Measurements from ENCODE around the gene ARHGEF12.
A peak's percentile ranks its signal among the peaks of the same experiment; 100 is the strongest.

The ARHGEF12 gene

GRCh38 chr11:120340529-120340928 is 4.3 kb downstream of the ARHGEF12 start:
- no peaks in the 10 kb centered on the region for H3K9me3 ChIP-seq (ENCODE audit: low read depth, low read length)
- TF ChIP-seq FOXP2 (optimal IDR thresholded peaks at IDR 0.05; ENCODE audit: control extremely low read depth, extremely low read length, insufficient read depth): no peak
- TF ChIP-seq EZH2 (IDR thresholded peaks at IDR 0.05): no peak
- TF ChIP-seq POLR2AphosphoS5 (IDR thresholded peaks at IDR 0.05; ENCODE audit: borderline replicate concordance, low read depth, low read length): no peak
- no peak overlapping the region for H3K9ac ChIP-seq (ENCODE audit: insufficient read length)
- H3K27ac ChIP-seq: no peak overlapping the region
- no peak overlapping the region for H3K4me3 ChIP-seq
- peaks cover 6% of the 10 kb centered on the region; the same call in 1 of the 2 replicates for H3K36me3 ChIP-seq (ENCODE audit: insufficient read depth, low read length)
- no peak for DNase-seq (ENCODE audit: low read depth, low spot score)

- Histone ChIP-seq H3K36me3 (ENCODE audit: insufficient read depth, low read length) (peaks cover 6% of the 10 kb centered on the region; the same call in 1 of the 2 replicates), H3K9me3 (ENCODE audit: low read depth, low read length) (no peaks in the 10 kb centered on the region), H3K4me3 (no peak overlapping the region), H3K9ac (ENCODE audit: insufficient read length) (no peak overlapping the region), H3K27ac (no peak overlapping the region)
- no peak for DNase-seq (ENCODE audit: low read depth, low spot score)
- no peak for TF ChIP-seq FOXP2 (optimal IDR thresholded peaks at IDR 0.05; ENCODE audit: control extremely low read depth, extremely low read length, insufficient read depth)
- no peak for TF ChIP-seq EZH2 (IDR thresholded peaks at IDR 0.05)
- TF ChIP-seq POLR2AphosphoS5 (IDR thresholded peaks at IDR 0.05; ENCODE audit: borderline replicate concordance, low read depth, low read length): no peak
These were observed 6.0 kb downstream of the ARHGEF12 start for GRCh38 chr11:120342226-120342625.

- Histone ChIP-seq H3K36me3 (ENCODE audit: insufficient read depth, low read length) (peaks cover 6% of the 10 kb centered on the region; the same call in 1 of the 2 replicates), H3K9ac (ENCODE audit: insufficient read length) (no peak overlapping the region), H3K4me3 (no peak overlapping the region), H3K9me3 (ENCODE audit: low read depth, low read length) (no peaks in the 10 kb centered on the region), H3K27ac (no peak overlapping the region)
- DNase-seq (ENCODE audit: low read depth, low spot score): no peak
- TF ChIP-seq EZH2 (IDR thresholded peaks at IDR 0.05) (no peak), POLR2AphosphoS5 (IDR thresholded peaks at IDR 0.05; ENCODE audit: borderline replicate concordance, low read depth, low read length) (no peak), FOXP2 (optimal IDR thresholded peaks at IDR 0.05; ENCODE audit: control extremely low read depth, extremely low read length, insufficient read depth) (no peak)
These were observed 6.5 kb downstream of the ARHGEF12 start for GRCh38 chr11:120342678-120343077.

- H3K27ac ChIP-seq: no peak overlapping the region
- TF ChIP-seq EZH2 (IDR thresholded peaks at IDR 0.05) (no peak), FOXP2 (optimal IDR thresholded peaks at IDR 0.05; ENCODE audit: control extremely low read depth, extremely low read length, insufficient read depth) (no peak), POLR2AphosphoS5 (IDR thresholded peaks at IDR 0.05; ENCODE audit: borderline replicate concordance, low read depth, low read length) (no peak)
- no peak overlapping the region for H3K9ac ChIP-seq (ENCODE audit: insufficient read length)
These were observed 7.2 kb downstream of the ARHGEF12 start for GRCh38 chr11:120343429-120343828.

GRCh38 chr11:120344302-120345004 is 8.2 kb downstream of the ARHGEF12 start:
- no peak overlapping the region for H3K9ac ChIP-seq (ENCODE audit: insufficient read length)
- peaks cover 6% of the 10 kb centered on the region; the same call in 1 of the 2 replicates for H3K36me3 ChIP-seq (ENCODE audit: insufficient read depth, low read length)
- TF ChIP-seq EZH2 (IDR thresholded peaks at IDR 0.05): no peak
- peak; percentile 37; the same call in 1 of the 2 replicates for TF ChIP-seq POLR2AphosphoS5 (IDR thresholded peaks at IDR 0.05; ENCODE audit: borderline replicate concordance, low read depth, low read length)
- DNase-seq (ENCODE audit: low read depth, low spot score): peak; percentile 81
- H3K4me3 ChIP-seq: peak overlapping the region; percentile 49
- peak overlapping the region; percentile 74; the same call in 1 of the 2 replicates for H3K27ac ChIP-seq
- H3K9me3 ChIP-seq (ENCODE audit: low read depth, low read length): no peaks in the 10 kb centered on the region

More at GRCh38 chr11:120343429-120343828, 7.2 kb downstream of the ARHGEF12 start:
- Histone ChIP-seq H3K9me3 (ENCODE audit: low read depth, low read length) (no peaks in the 10 kb centered on the region), H3K4me3 (peak overlapping the region; percentile 9; the same call in 1 of the 2 replicates), H3K36me3 (ENCODE audit: insufficient read depth, low read length) (peaks cover 6% of the 10 kb centered on the region; the same call in 1 of the 2 replicates)
- no peak for DNase-seq (ENCODE audit: low read depth, low spot score)

GRCh38 chr11:120346233-120346632 is 10.0 kb downstream of the ARHGEF12 start:
- TF ChIP-seq EZH2 (IDR thresholded peaks at IDR 0.05) (no peak), POLR2AphosphoS5 (IDR thresholded peaks at IDR 0.05; ENCODE audit: borderline replicate concordance, low read depth, low read length) (no peak), FOXP2 (optimal IDR thresholded peaks at IDR 0.05; ENCODE audit: control extremely low read depth, extremely low read length, insufficient read depth) (no peak)
- no peak overlapping the region for H3K4me3 ChIP-seq
- peak overlapping the region; percentile 81; the same call in 1 of the 2 replicates for H3K27ac ChIP-seq
- H3K36me3 ChIP-seq (ENCODE audit: insufficient read depth, low read length): peaks cover 6% of the 10 kb centered on the region; the same call in 1 of the 2 replicates
- no peaks in the 10 kb centered on the region for H3K9me3 ChIP-seq (ENCODE audit: low read depth, low read length)
- H3K9ac ChIP-seq (ENCODE audit: insufficient read length): no peak overlapping the region
- no peak for DNase-seq (ENCODE audit: low read depth, low spot score)

- Histone ChIP-seq H3K4me3 (no peak overlapping the region), H3K36me3 (ENCODE audit: insufficient read depth, low read length) (no peaks in the 10 kb centered on the region), H3K9ac (ENCODE audit: insufficient read length) (no peak overlapping the region), H3K9me3 (ENCODE audit: low read depth, low read length) (no peaks in the 10 kb centered on the region), H3K27ac (no peak overlapping the region)
- DNase-seq (ENCODE audit: low read depth, low spot score): no peak
- TF ChIP-seq EZH2 (IDR thresholded peaks at IDR 0.05) (no peak), FOXP2 (optimal IDR thresholded peaks at IDR 0.05; ENCODE audit: control extremely low read depth, extremely low read length, insufficient read depth) (no peak), POLR2AphosphoS5 (IDR thresholded peaks at IDR 0.05; ENCODE audit: borderline replicate concordance, low read depth, low read length) (no peak)
These were observed 14.4 kb downstream of the ARHGEF12 start for GRCh38 chr11:120350637-120351036.

- H3K36me3 ChIP-seq (ENCODE audit: insufficient read depth, low read length): no peaks in the 10 kb centered on the region
- H3K9ac ChIP-seq (ENCODE audit: insufficient read length): no peak overlapping the region
- no peak overlapping the region for H3K27ac ChIP-seq
- no peak overlapping the region for H3K4me3 ChIP-seq
- TF ChIP-seq POLR2AphosphoS5 (IDR thresholded peaks at IDR 0.05; ENCODE audit: borderline replicate concordance, low read depth, low read length) (no peak), FOXP2 (optimal IDR thresholded peaks at IDR 0.05; ENCODE audit: control extremely low read depth, extremely low read length, insufficient read depth) (no peak)
- DNase-seq (ENCODE audit: low read depth, low spot score): no peak
- H3K9me3 ChIP-seq (ENCODE audit: low read depth, low read length): no peaks in the 10 kb centered on the region
These were observed 16.2 kb downstream of the ARHGEF12 start for GRCh38 chr11:120352405-120352804.

Measured in SK-N-MC (cell line).